Activated T-helper 1 cell treated with Interleukin-2 at 50 U/mL for 16 hours (primary cell): Measurements from ENCODE around the gene PIERCE2.
A peak's percentile ranks its signal among the peaks of the same experiment; 100 is the strongest.
"Not testable (repeated sequence)": the region's sequence is repeated elsewhere in the genome, so short reads cannot be mapped to it uniquely, and the experiment has no call there.

Source experiments
- DNase-seq: peaks from one replicate; pipeline ENCODE4 v3.0.0-alpha.2; 2020; ENCODE audit warnings: low read depth

Gene PIERCE2

GRCh38 chr15:55408012-55408928, at the start of gene PIERCE2, which contains the start of gene CCPG1:
Gene PIERCE2 (plus strand): TSS chr15:55408495. CDS start chr15:55408769, 274 bp downstream.
Gene CCPG1 (minus strand): TSS chr15:55408359. CDS start chr15:55389424, 18,935 bp downstream.
- DNase-seq = peak; percentile 81

- DNase-seq = no peak
Measured at GRCh38 chr15:55360256-55360655, 48.0 kb upstream of the PIERCE2 start.

- DNase-seq = no peak
Measured at GRCh38 chr15:55361048-55361447, 47.2 kb upstream of the PIERCE2 start.

GRCh38 chr15:55362641-55363040, 45.7 kb upstream of the PIERCE2 start:
- no peak for DNase-seq

- no peak for DNase-seq
Measured at GRCh38 chr15:55366981-55367380, 41.3 kb upstream of the PIERCE2 start.

- DNase-seq = no peak
Measured at GRCh38 chr15:55372701-55373440, 35.4 kb upstream of the PIERCE2 start.

GRCh38 chr15:55379095-55379494, 29.2 kb upstream of the PIERCE2 start:
- DNase-seq = no peak

- no peak for DNase-seq
Measured at GRCh38 chr15:55381595-55381994, 26.7 kb upstream of the PIERCE2 start.

- no peak for DNase-seq
Measured at GRCh38 chr15:55383687-55384086, 24.6 kb upstream of the PIERCE2 start.

GRCh38 chr15:55387027-55387426, 21.3 kb upstream of the PIERCE2 start:
- DNase-seq = no peak

- no peak for DNase-seq
Measured at GRCh38 chr15:55389264-55389607, 19.1 kb upstream of the PIERCE2 start.

GRCh38 chr15:55394694-55395093, 13.6 kb upstream of the PIERCE2 start:
- DNase-seq = no peak

- no peak for DNase-seq
Measured at GRCh38 chr15:55398243-55398642, 10.1 kb upstream of the PIERCE2 start.

GRCh38 chr15:55400050-55400449, 8.2 kb upstream of the PIERCE2 start:
- DNase-seq = not testable (repeated sequence)

GRCh38 chr15:55401786-55402246, 6.5 kb upstream of the PIERCE2 start:
- DNase-seq = no peak

GRCh38 chr15:55402707-55403106, 5.6 kb upstream of the PIERCE2 start:
- DNase-seq = no peak

GRCh38 chr15:55403531-55403930, 4.8 kb upstream of the PIERCE2 start:
- no peak for DNase-seq

- no peak for DNase-seq
Measured at GRCh38 chr15:55407498-55408011, 740 bp upstream of the PIERCE2 start.

GRCh38 chr15:55408976-55409375, 681 bp downstream of the PIERCE2 start:
- not testable (repeated sequence) for DNase-seq

- DNase-seq = not testable (repeated sequence)
Measured at GRCh38 chr15:55417678-55418077, 9.4 kb downstream of the PIERCE2 start.

GRCh38 chr15:55420171-55420866, 12.0 kb downstream of the PIERCE2 start:
- no peak for DNase-seq

- DNase-seq = no peak
Measured at GRCh38 chr15:55422089-55422488, 13.8 kb downstream of the PIERCE2 start.
